IMR-90 (cell line): Measurements from ENCODE around the gene IL15RA. TPM values are rescaled to one million over a fixed set of nuclear protein-coding genes. Genes with fewer than 3 reads are reported as not detected.

Experiments
- ATAC-seq: fragments of 200-7000 bp; cut with Tn5 transposase; 2 replicates; pipeline ENCODE4 v1.9.1; 2020; ENCODE audit warnings: low read depth, mild to moderate bottlenecking, moderate library complexity
- BruUV-seq: library from RNA; stranded (reverse); fragments of 400-500 nt; replicated peaks from 2 replicates; lab custom pipeline; 2021; lab: Mats Ljungman, UMichigan
- CTCF ChIA-PET: fragments of 300-600 bp; formaldehyde crosslinking; extraction: SDS; loops from one replicate; lab custom pipeline; 2021; ENCODE audit warnings: antibody characterized with exemption; lab: Yijun Ruan, JAX
- POLR2A ChIA-PET: fragments of 300-600 bp; sonication (Branson Sonifier 250); formaldehyde crosslinking; loops from one replicate; lab custom pipeline; 2022; ENCODE audit warnings: antibody characterized with exemption; ENCODE audit not compliant: unreplicated experiment; lab: Charles Lee
- DNase-seq: peaks from one replicate; pipeline ENCODE4 v3.0.0; 2013
- H2AFZ ChIP-seq: replicated peaks from 2 replicates; pipeline ENCODE3; 2013; ENCODE audit warnings: low read length, mild to moderate bottlenecking; ENCODE audit not compliant: poor library complexity
- H2AK5ac ChIP-seq: 2 replicates; pipeline ENCODE4 v1.6.1; 2013; ENCODE audit warnings: low read depth, low read length, inconsistent platforms
- H2AK9ac ChIP-seq: replicated peaks from 2 replicates; pipeline ENCODE3; 2013; ENCODE audit warnings: mild to moderate bottlenecking, low read depth, low read length, moderate library complexity; ENCODE audit not compliant: poor library complexity
- H2BK120ac ChIP-seq: 2 replicates; pipeline ENCODE4 v1.6.1; 2013; ENCODE audit warnings: low read depth, low read length, inconsistent platforms
- H2BK15ac ChIP-seq: 3 replicates; pipeline ENCODE4 v1.6.1; 2013; ENCODE audit warnings: low read depth, low read length, inconsistent platforms
- H2BK20ac ChIP-seq: 2 replicates; pipeline ENCODE4 v1.6.1; 2013; ENCODE audit warnings: low read depth, mild to moderate bottlenecking, inconsistent platforms, low read length, moderate library complexity
- H2BK5ac ChIP-seq: 2 replicates; pipeline ENCODE4 v1.6.1; 2013; ENCODE audit warnings: mild to moderate bottlenecking, low read depth, low read length, inconsistent platforms; ENCODE audit not compliant: poor library complexity, severe bottlenecking
- H3K14ac ChIP-seq: replicated peaks from 2 replicates; pipeline ENCODE4 v1.6.1; 2013; ENCODE audit warnings: low read depth, low read length, inconsistent platforms
- H3K18ac ChIP-seq: 2 replicates; pipeline ENCODE4 v1.6.1; 2013; ENCODE audit warnings: low read depth, low read length, control low read depth
- H3K23ac ChIP-seq: 2 replicates; pipeline ENCODE4 v1.6.1; 2013; ENCODE audit warnings: low read depth, low read length, inconsistent platforms
- H3K27ac ChIP-seq: 2 replicates; pipeline ENCODE4 v1.5.1; 2013; ENCODE audit warnings: mild to moderate bottlenecking, control low read depth, low read length; ENCODE audit not compliant: insufficient read depth
- H3K27me3 ChIP-seq: 2 replicates; pipeline ENCODE4 v1.6.1; 2013; ENCODE audit warnings: low read length; ENCODE audit not compliant: control insufficient read depth, insufficient read depth
- H3K36me3 ChIP-seq: 2 replicates; pipeline ENCODE4 v1.6.1; 2013; ENCODE audit warnings: low read length, mixed read lengths; ENCODE audit not compliant: control insufficient read depth, insufficient read depth
- H3K4ac ChIP-seq: 2 replicates; pipeline ENCODE4 v1.6.1; 2013; ENCODE audit warnings: low read depth, low read length, inconsistent platforms
- H3K4me1 ChIP-seq: 2 replicates; pipeline ENCODE4 v1.6.1; 2013; ENCODE audit warnings: low read length, mixed read lengths; ENCODE audit not compliant: control insufficient read depth, insufficient read depth
- H3K4me2 ChIP-seq: 2 replicates; pipeline ENCODE4 v1.6.1; 2013; ENCODE audit warnings: low read depth, mild to moderate bottlenecking, control low read depth, low read length, moderate library complexity
- H3K4me3 ChIP-seq: 2 replicates; pipeline ENCODE4 v1.5.1; 2013; ENCODE audit warnings: low read depth, mild to moderate bottlenecking, control low read depth, low read length, moderate library complexity; ENCODE audit not compliant: insufficient read depth
- H3K56ac ChIP-seq: 2 replicates; pipeline ENCODE4 v1.6.1; 2013; ENCODE audit warnings: low read length, inconsistent platforms; ENCODE audit not compliant: insufficient read depth; ENCODE audit errors: extremely low read depth
- H3K79me1 ChIP-seq, 2 experiments: 2 replicates each; pipeline ENCODE4 v1.6.1; 2013; ENCODE audit warnings: low read length in 2 of 2, inconsistent platforms in 1 of 2, low read depth in 1 of 2
- H3K9ac ChIP-seq: 2 replicates; pipeline ENCODE4 v1.6.1; 2013; ENCODE audit warnings: low read depth, low read length, control low read depth
- H3K9me1 ChIP-seq: 2 replicates; pipeline ENCODE4 v1.6.1; 2013; ENCODE audit warnings: low read length, inconsistent platforms; ENCODE audit not compliant: insufficient read depth
- H3K9me3 ChIP-seq: 2 replicates; pipeline ENCODE4 v1.6.1; 2013; ENCODE audit warnings: low read length; ENCODE audit not compliant: control insufficient read depth, insufficient read depth
- H4K20me1 ChIP-seq: 2 replicates; pipeline ENCODE4 v1.6.1; 2013; ENCODE audit warnings: low read length, inconsistent platforms; ENCODE audit not compliant: insufficient read depth
- H4K5ac ChIP-seq: 2 replicates; pipeline ENCODE4 v1.6.1; 2013; ENCODE audit warnings: mild to moderate bottlenecking, low read depth, low read length, control low read depth
- H4K8ac ChIP-seq, 2 experiments: 2 replicates each; pipeline ENCODE4 v1.6.1; 2013; ENCODE audit warnings: low read depth in 2 of 2, low read length in 2 of 2, control low read depth in 1 of 2, inconsistent platforms in 1 of 2
- H4K91ac ChIP-seq: 2 replicates; pipeline ENCODE4 v1.6.1; 2013; ENCODE audit warnings: low read depth, low read length, inconsistent platforms; ENCODE audit not compliant: insufficient read depth
- CEBPB ChIP-seq: IDR thresholded peaks from 2 replicates; pipeline ENCODE4 v1.6.1; 2012; ENCODE audit warnings: low read depth, low read length, improper control_type of control experiment
- MAFK ChIP-seq: IDR thresholded peaks from 2 replicates; pipeline ENCODE4 v1.6.1; 2012; ENCODE audit warnings: low read depth, low read length, improper control_type of control experiment
- MXI1 ChIP-seq: IDR thresholded peaks from 2 replicates; pipeline ENCODE4 v1.6.1; 2012; ENCODE audit warnings: low read depth, mild to moderate bottlenecking, low read length, moderate library complexity, borderline replicate concordance
- POLR2A ChIP-seq: IDR thresholded peaks from 2 replicates; pipeline ENCODE4 v1.6.1; 2012; ENCODE audit warnings: mild to moderate bottlenecking, low read depth, low read length
- whole genome bisulfite sequencing, 2 experiments: methylation state at CpG; one replicate each; pipeline versions ENCODE4 v1.1.5 to v1.1.7; 2013; ENCODE audit warnings: missing lambda C conversion rate in 2 of 2; ENCODE audit not compliant: insufficient read length in 1 of 2; ENCODE audit errors: extremely low coverage in 2 of 2; 5-methylcytosine and 5-hydroxymethylcytosine counted together
- dilution Hi-C: fragments of 300-500 bp; cut with HindIII; formaldehyde crosslinking; loops from one replicate; pipeline ENCODE4 v1.14.3; 2018; ENCODE audit warnings: low sequenced_read_pairs; ENCODE audit not compliant: unreplicated experiment
- in situ Hi-C: fragments of 300-500 bp; cut with MboI; formaldehyde crosslinking; loops from 3 replicates; pipeline ENCODE4 v1.14.3; 2019; ENCODE audit warnings: low sequenced_read_pairs, inconsistent platforms, mixed read lengths
- intact Hi-C: fragments of 100-400 bp; cut with micrococcal nuclease; formaldehyde crosslinking; loops from 2 replicates; pipeline ENCODE4 v1.10.0; 2022
- polyA plus RNA-seq, 3 experiments: library from polyadenylated mRNA; depleted of rRNA; stranded (reverse); fragments of >200 nt; gene quantifications; 2 replicates each; pipeline ENCODE4 v1.2.3, GENCODE V29; 2012; ENCODE audit warnings: low replicate concordance in 1 of 3
- total RNA-seq: library from RNA; depleted of rRNA; stranded (reverse); fragments of >200 nt; gene quantifications from 2 replicates; pipeline ENCODE4 v1.2.3, GENCODE V29; 2012

IL15RA gene
- total and polyA plus RNA-seq, 2 of the 4 experiments (the other 2 are of a cell fraction): 2.0 to 7.6 TPM

- Histone ChIP-seq H3K9me3 (no peaks in the 10 kb centered on the region), H2BK15ac (no peak overlapping the region), H3K27ac (peak overlapping the region; percentile 18; the same call in 1 of the 2 replicates), H4K20me1 (peaks cover 5% of the 10 kb centered on the region), H3K4me1 (peaks cover 14% of the 10 kb centered on the region), H3K36me3 (peaks cover 64% of the 10 kb centered on the region), H3K27me3 (no peaks in the 10 kb centered on the region), H3K9me1 (peaks cover 7% of the 10 kb centered on the region), H2BK120ac (peak overlapping the region; percentile 14; the same call in 1 of the 2 replicates), H4K8ac (no peak overlapping the region; a peak in 1 of 4 replicates), H3K79me1 (peaks cover 16 to 25% of the 10 kb centered on the region in 2 experiments), H3K14ac (no peak overlapping the region), H3K56ac (no peak overlapping the region), H3K4ac (peak overlapping the region; percentile 23; the same call in 1 of the 2 replicates), H4K5ac (no peak overlapping the region), H3K4me2 (no peak overlapping the region; the same call in 1 of the 2 replicates), H2AFZ (no peak overlapping the region), H3K9ac (no peak overlapping the region), H3K4me3 (no peak overlapping the region), H2AK5ac (no peak overlapping the region), H2BK5ac (peak overlapping the region; percentile 93), H2BK20ac (peak overlapping the region; percentile 19; the same call in 1 of the 2 replicates), H3K18ac (peak overlapping the region; percentile 3; the same call in 1 of the 2 replicates), H4K91ac (peak overlapping the region; percentile 26; the same call in 1 of the 2 replicates), H3K23ac (no peak overlapping the region), H2AK9ac (no peak overlapping the region)
- in situ Hi-C loops: no loop called here
- no TSS peak for BruUV-seq
- ChIA-PET CTCF (interaction anchor here (0.6 to 1.4 kb wide), 2 partner anchors 357 to 474 kb away, joined by 3 read pairs; no protein-coding TSS in a partner anchor), POLR2A (no interaction called here)
- TF ChIP-seq CEBPB (peak; percentile 29; the same call in 1 of the 2 replicates), POLR2A (no peak), MAFK (peak; percentile 60), MXI1 (no peak)
- DNase-seq: peak; percentile 92
- dilution Hi-C loops: no loop called here
- peak; percentile 91 for ATAC-seq
- intact Hi-C loops: loop anchor here (1.0 to 5.0 kb wide), 3 partner anchors 8 to 49 kb away; partner anchors contain the start of genes FBH1 and IL15RA
- WGBS, 2 experiments: 17% methylated on average over 3 of the region's 8 CpGs; no CpG with 5 or more reads in 1 of the 2 experiments
Measured at GRCh38 chr10:5927306-5927705, 50.0 kb downstream of the IL15RA start.
